ENCODE measurements around the gene C17orf113. TPM values are rescaled to one million over a fixed set of nuclear protein-coding genes. Genes with fewer than 3 reads are reported as not detected.
A peak's percentile ranks its signal among the peaks of the same experiment; 100 is the strongest.

The C17orf113 gene
- total RNA-seq, 1 donor, result under 0.01 TPM

- Histone ChIP-seq H2AFZ (ENCODE audit: low read length) (no peak overlapping the region), H3K4me1 (ENCODE audit: insufficient read depth, low read length) (no peaks in the 10 kb centered on the region), H3K27ac (ENCODE audit: low read depth, low read length) (no peak overlapping the region), H3K4me2 (ENCODE audit: insufficient read depth, low read length) (no peak overlapping the region), H3K4me3 (ENCODE audit: insufficient read depth, low read length) (no peak overlapping the region), H3K9me3 (ENCODE audit: low read depth, low read length) (no peaks in the 10 kb centered on the region), H3K79me2 (ENCODE audit: insufficient read depth, low read length) (no peaks in the 10 kb centered on the region), H3K36me3 (ENCODE audit: insufficient read depth, low read length) (no peaks in the 10 kb centered on the region), H3K27me3 (ENCODE audit: insufficient read depth, low read length) (peaks cover 38% of the 10 kb centered on the region), H4K20me1 (ENCODE audit: insufficient read depth, low read length) (no peaks in the 10 kb centered on the region)
- peak; percentile 6 for DNase-seq (ENCODE audit: insufficient read length, low spot score, missing footprints)
- no peak for TF ChIP-seq CTCF (IDR thresholded peaks at IDR 0.05; ENCODE audit: extremely low read depth, low read depth, low read length)
Observed at GRCh38 chr17:42087042-42087701, 36.8 kb upstream of the C17orf113 start.

- Histone ChIP-seq H3K36me3 (ENCODE audit: insufficient read depth, low read length) (no peaks in the 10 kb centered on the region), H3K27ac (ENCODE audit: low read depth, low read length) (no peak overlapping the region), H3K27me3 (ENCODE audit: insufficient read depth, low read length) (no peaks in the 10 kb centered on the region), H3K4me1 (ENCODE audit: insufficient read depth, low read length) (no peaks in the 10 kb centered on the region), H2AFZ (ENCODE audit: low read length) (no peak overlapping the region), H3K79me2 (ENCODE audit: insufficient read depth, low read length) (no peaks in the 10 kb centered on the region), H3K9me3 (ENCODE audit: low read depth, low read length) (no peaks in the 10 kb centered on the region), H4K20me1 (ENCODE audit: insufficient read depth, low read length) (no peaks in the 10 kb centered on the region), H3K4me3 (ENCODE audit: insufficient read depth, low read length) (no peak overlapping the region), H3K4me2 (ENCODE audit: insufficient read depth, low read length) (no peak overlapping the region)
- TF ChIP-seq CTCF (IDR thresholded peaks at IDR 0.05; ENCODE audit: extremely low read depth, low read depth, low read length), result no peak
- DNase-seq (ENCODE audit: insufficient read length, low spot score, missing footprints), result peak; percentile 72
Observed at GRCh38 chr17:42081516-42082129, 31.2 kb upstream of the C17orf113 start.

GRCh38 chr17:42079541-42079940, 29.1 kb upstream of the C17orf113 start:
- DNase-seq (ENCODE audit: insufficient read length, low spot score, missing footprints), result peak; percentile 13
- Histone ChIP-seq H3K36me3 (ENCODE audit: insufficient read depth, low read length) (no peaks in the 10 kb centered on the region), H3K27ac (ENCODE audit: low read depth, low read length) (no peak overlapping the region), H2AFZ (ENCODE audit: low read length) (no peak overlapping the region), H3K4me2 (ENCODE audit: insufficient read depth, low read length) (no peak overlapping the region), H4K20me1 (ENCODE audit: insufficient read depth, low read length) (no peaks in the 10 kb centered on the region), H3K4me3 (ENCODE audit: insufficient read depth, low read length) (no peak overlapping the region), H3K27me3 (ENCODE audit: insufficient read depth, low read length) (no peaks in the 10 kb centered on the region), H3K79me2 (ENCODE audit: insufficient read depth, low read length) (no peaks in the 10 kb centered on the region), H3K4me1 (ENCODE audit: insufficient read depth, low read length) (no peaks in the 10 kb centered on the region), H3K9me3 (ENCODE audit: low read depth, low read length) (no peaks in the 10 kb centered on the region)
- TF ChIP-seq CTCF (IDR thresholded peaks at IDR 0.05; ENCODE audit: extremely low read depth, low read depth, low read length), result no peak

- no peak overlapping the region for H2AFZ ChIP-seq (ENCODE audit: low read length)
- no peaks in the 10 kb centered on the region for H3K4me1 ChIP-seq (ENCODE audit: insufficient read depth, low read length)
- DNase-seq (ENCODE audit: insufficient read length, low spot score, missing footprints), result peak; percentile 25
- no peaks in the 10 kb centered on the region for H3K36me3 ChIP-seq (ENCODE audit: insufficient read depth, low read length)
- H3K27ac ChIP-seq (ENCODE audit: low read depth, low read length), result no peak overlapping the region
- no peaks in the 10 kb centered on the region for H3K9me3 ChIP-seq (ENCODE audit: low read depth, low read length)
- H3K79me2 ChIP-seq (ENCODE audit: insufficient read depth, low read length), result no peaks in the 10 kb centered on the region
- no peak overlapping the region for H3K4me3 ChIP-seq (ENCODE audit: insufficient read depth, low read length)
- peaks cover 4% of the 10 kb centered on the region for H3K27me3 ChIP-seq (ENCODE audit: insufficient read depth, low read length)
- no peaks in the 10 kb centered on the region for H4K20me1 ChIP-seq (ENCODE audit: insufficient read depth, low read length)
- no peak overlapping the region for H3K4me2 ChIP-seq (ENCODE audit: insufficient read depth, low read length)
- TF ChIP-seq CTCF (IDR thresholded peaks at IDR 0.05; ENCODE audit: extremely low read depth, low read depth, low read length), result no peak
Observed at GRCh38 chr17:42078396-42079043, 28.1 kb upstream of the C17orf113 start.
